Endothelial cell of umbilical vein (primary cell): ENCODE measurements around the gene SCTR. TPM values are rescaled to one million over a fixed set of nuclear protein-coding genes. Genes with fewer than 3 reads are reported as not detected.

ENCODE experiments used
- BruUV-seq: library from RNA; stranded (reverse); fragments of 400-500 nt; replicated peaks from 2 replicates; lab custom pipeline; 2021; lab: Mats Ljungman, UMichigan
- CTCF ChIA-PET: fragments of 300-600, 350-600 bp; sonication (Branson Sonifier 250); formaldehyde crosslinking; loops from one replicate; lab custom pipeline; 2021; ENCODE audit warnings: antibody characterized with exemption, inconsistent platforms; lab: Charles Lee
- POLR2A ChIA-PET: fragments of 300-600, 350-600 bp; sonication (Branson Sonifier 250); formaldehyde crosslinking; loops from one replicate; lab custom pipeline; 2021; ENCODE audit warnings: antibody characterized with exemption, inconsistent platforms; lab: Charles Lee
- DNase-seq: peaks from one replicate; pipeline ENCODE4 v3.0.0-alpha.2; 2011; ENCODE audit warnings: low read depth, low spot score
- FAIRE-seq: peaks from 2 replicates; lab custom pipeline; 2011; peaks lifted over from hg19 to GRCh38; lab: Jason Lieb, UNC
- H2AFZ ChIP-seq: 2 replicates; pipeline ENCODE4 v1.6.0; 2012; ENCODE audit warnings: low read depth, low read length, control low read depth, inconsistent platforms
- H3K27ac ChIP-seq: 2 replicates; pipeline ENCODE4 v1.5.1; 2011; ENCODE audit warnings: low read depth, mild to moderate bottlenecking, control low read depth, low read length, moderate library complexity; ENCODE audit not compliant: insufficient read depth
- H3K27me3 ChIP-seq, 2 experiments: 2 replicates each; pipeline versions ENCODE4 v1.6.0 to v1.6.1; 2011; ENCODE audit warnings: low read length in 2 of 2, mixed read lengths in 1 of 2; ENCODE audit not compliant: control insufficient read depth in 2 of 2, insufficient read depth in 2 of 2
- H3K36me3 ChIP-seq, 2 experiments: 2 replicates in 1 of 2; 3 replicates in 1 of 2; pipeline ENCODE4 v1.5.1; 2011; ENCODE audit warnings: low read length in 2 of 2, mild to moderate bottlenecking in 1 of 2, moderate library complexity in 1 of 2; ENCODE audit not compliant: control insufficient read depth in 2 of 2, insufficient read depth in 2 of 2; ENCODE audit errors: extremely low read depth in 1 of 2
- H3K4me1 ChIP-seq: 3 replicates; pipeline ENCODE4 v1.5.1; 2011; ENCODE audit warnings: mild to moderate bottlenecking, low read length; ENCODE audit not compliant: control insufficient read depth, insufficient read depth; ENCODE audit errors: extremely low read depth
- H3K4me2 ChIP-seq: 2 replicates; pipeline ENCODE4 v1.6.1; 2011; ENCODE audit warnings: low read length, control low read depth, mixed read lengths; ENCODE audit not compliant: insufficient read depth
- H3K4me3 ChIP-seq, 3 experiments: fragments of 200-600 bp in 1 of 3; sonication (generic), shearing (Covaris generic) in 1 of 3; replicated peaks in 1 of 3; 2 replicates each; pipeline ENCODE4 v1.5.1; 2011 to 2016; ENCODE audit warnings: control low read depth in 3 of 3, low read length in 3 of 3, mild to moderate bottlenecking in 2 of 3, inconsistent platforms in 1 of 3, low read depth in 1 of 3, moderate library complexity in 1 of 3; ENCODE audit not compliant: insufficient read depth in 1 of 3
- H3K79me2 ChIP-seq: 2 replicates; pipeline ENCODE4 v1.6.0; 2012; ENCODE audit warnings: low read length, inconsistent platforms; ENCODE audit not compliant: control insufficient read depth, insufficient read depth
- H3K9ac ChIP-seq: replicated peaks from 2 replicates; pipeline ENCODE3; 2011; ENCODE audit warnings: low read length, control low read depth; ENCODE audit not compliant: insufficient read depth; ENCODE audit errors: extremely low read depth
- H3K9me1 ChIP-seq: replicated peaks from 3 replicates; pipeline ENCODE4 v1.6.0; 2011; ENCODE audit warnings: mild to moderate bottlenecking, low read length; ENCODE audit not compliant: control insufficient read depth, insufficient read depth; ENCODE audit errors: extremely low read depth
- H3K9me3 ChIP-seq: replicated peaks from 2 replicates; pipeline ENCODE4 v1.5.1; 2012; ENCODE audit warnings: low read length, inconsistent platforms; ENCODE audit not compliant: control insufficient read depth, insufficient read depth
- H4K20me1 ChIP-seq: replicated peaks from 2 replicates; pipeline ENCODE3; 2011; ENCODE audit warnings: mild to moderate bottlenecking, low read length; ENCODE audit not compliant: control insufficient read depth, insufficient read depth; ENCODE audit errors: extremely low read depth
- EZH2 ChIP-seq: IDR thresholded peaks from 2 replicates; pipeline ENCODE4 v1.6.1; 2012; ENCODE audit warnings: borderline replicate concordance, low read depth, mild to moderate bottlenecking, moderate library complexity, low read length, inconsistent platforms; ENCODE audit not compliant: severe bottlenecking
- FOS ChIP-seq: IDR thresholded peaks from 2 replicates; pipeline ENCODE4 v1.6.1; 2011; ENCODE audit warnings: mild to moderate bottlenecking, low read length, moderate library complexity, borderline replicate concordance; ENCODE audit not compliant: insufficient read depth
- GATA2 ChIP-seq: IDR thresholded peaks from 2 replicates; pipeline ENCODE4 v1.7.0; 2011; ENCODE audit warnings: low read depth, mild to moderate bottlenecking, moderate library complexity, mixed read lengths, low read length; ENCODE audit not compliant: insufficient read length, insufficient read depth
- JUN ChIP-seq: IDR thresholded peaks from 2 replicates; pipeline ENCODE4 v1.6.1; 2011; ENCODE audit warnings: borderline replicate concordance, low read depth; ENCODE audit not compliant: insufficient read length, insufficient read depth
- MYC ChIP-seq: IDR thresholded peaks from one replicate; pipeline ENCODE4 v1.6.1; 2011; ENCODE audit warnings: mild to moderate bottlenecking, low read depth, low read length
- POLR2A ChIP-seq: IDR thresholded peaks from 2 replicates; pipeline ENCODE4 v1.6.1; 2012; ENCODE audit warnings: low read depth, mild to moderate bottlenecking, control low read depth, low read length
- POLR2AphosphoS5 ChIP-seq: IDR thresholded peaks from 2 replicates; pipeline ENCODE4 v1.6.1; 2012; ENCODE audit warnings: low read depth, mild to moderate bottlenecking, control low read depth, low read length, moderate library complexity; ENCODE audit not compliant: insufficient read depth
- dilution Hi-C: fragments of 300-500 bp; cut with MboI; formaldehyde crosslinking; loops from one replicate; pipeline ENCODE4 v1.15.0; 2019; ENCODE audit warnings: low sequenced_read_pairs; ENCODE audit not compliant: extremely low pct_ligation_motif_present
- intact Hi-C: fragments of 100-400 bp; cut with micrococcal nuclease; formaldehyde crosslinking; loops from one replicate; pipeline ENCODE4 v1.10.0; 2022
- polyA plus RNA-seq, 4 experiments: library from polyadenylated mRNA; depleted of rRNA in 3 of 4; stranded (reverse) in 3 of 4; unstranded in 1 of 4; fragments of >200 nt; gene quantifications; 2 replicates each; pipeline versions ENCODE4 v1.2.1 to v1.2.3, GENCODE V29; 2011 to 2012; ENCODE audit warnings: missing spikeins in 1 of 4
- total RNA-seq: library from RNA; stranded (reverse); gene quantifications from 2 replicates; pipeline ENCODE4 v1.2.3, GENCODE V29; 2021
- TF ChIP-seq, protein P1 (sequence below), 2 donors: IDR thresholded peaks; 1 replicate in 1 of 2; 2 replicates in 1 of 2; pipeline ENCODE4 v1.5.1; 2011; ENCODE audit warnings: low read length in 2 of 2, mild to moderate bottlenecking in 2 of 2, moderate library complexity in 2 of 2, control low read depth in 1 of 2, inconsistent platforms in 1 of 2, low read depth in 1 of 2; ENCODE audit not compliant: insufficient read depth in 1 of 2; ENCODE audit errors: extremely low read depth in 1 of 2
- TF ChIP-seq, protein P2 (sequence below): IDR thresholded peaks from 2 replicates; pipeline ENCODE4 v1.6.1; 2011; ENCODE audit not compliant: insufficient read depth, insufficient read length

SCTR gene
- total and polyA plus RNA-seq, 2 donors (not counting 3 experiments of a cell fraction or from before 2014, with no cell fraction given) = not detected

DNA sequence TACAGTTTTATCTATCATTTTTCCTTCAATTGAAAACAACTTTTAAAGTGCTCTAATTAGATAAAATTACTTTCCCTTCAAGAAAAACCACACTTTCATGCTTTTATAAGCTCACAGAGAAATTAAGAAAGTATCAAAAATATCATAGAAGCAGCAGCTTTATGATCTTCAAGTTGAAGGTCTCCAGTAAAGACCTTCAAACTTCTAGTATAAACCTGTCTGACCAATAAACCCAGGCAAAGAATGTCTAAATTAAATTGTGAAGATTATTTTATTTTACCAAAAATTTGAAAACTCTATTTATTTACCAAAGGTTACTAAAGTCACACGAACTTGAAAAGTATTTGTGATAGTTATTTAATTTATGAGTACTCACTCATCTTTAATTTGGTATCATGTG, 9.3 kb upstream of the SCTR start:
- Histone ChIP-seq H3K36me3 (no peaks in the 10 kb centered on the region), H3K4me3 (no peak overlapping the region), H3K9me1 (no peaks in the 10 kb centered on the region), H3K4me1 (no peaks in the 10 kb centered on the region), H2AFZ (no peak overlapping the region), H4K20me1 (no peaks in the 10 kb centered on the region), H3K4me2 (no peak overlapping the region), H3K27me3 (peaks cover 2 to 5% of the 10 kb centered on the region in 2 experiments), H3K9me3 (no peaks in the 10 kb centered on the region), H3K9ac (no peak overlapping the region), H3K27ac (no peak overlapping the region), H3K79me2 (no peaks in the 10 kb centered on the region)
- TF ChIP-seq JUN (no peak), MYC (no peak), GATA2 (no peak), EZH2 (no peak), POLR2A (no peak), POLR2AphosphoS5 (no peak), FOS (no peak)
- TF ChIP-seq, protein P1, sequence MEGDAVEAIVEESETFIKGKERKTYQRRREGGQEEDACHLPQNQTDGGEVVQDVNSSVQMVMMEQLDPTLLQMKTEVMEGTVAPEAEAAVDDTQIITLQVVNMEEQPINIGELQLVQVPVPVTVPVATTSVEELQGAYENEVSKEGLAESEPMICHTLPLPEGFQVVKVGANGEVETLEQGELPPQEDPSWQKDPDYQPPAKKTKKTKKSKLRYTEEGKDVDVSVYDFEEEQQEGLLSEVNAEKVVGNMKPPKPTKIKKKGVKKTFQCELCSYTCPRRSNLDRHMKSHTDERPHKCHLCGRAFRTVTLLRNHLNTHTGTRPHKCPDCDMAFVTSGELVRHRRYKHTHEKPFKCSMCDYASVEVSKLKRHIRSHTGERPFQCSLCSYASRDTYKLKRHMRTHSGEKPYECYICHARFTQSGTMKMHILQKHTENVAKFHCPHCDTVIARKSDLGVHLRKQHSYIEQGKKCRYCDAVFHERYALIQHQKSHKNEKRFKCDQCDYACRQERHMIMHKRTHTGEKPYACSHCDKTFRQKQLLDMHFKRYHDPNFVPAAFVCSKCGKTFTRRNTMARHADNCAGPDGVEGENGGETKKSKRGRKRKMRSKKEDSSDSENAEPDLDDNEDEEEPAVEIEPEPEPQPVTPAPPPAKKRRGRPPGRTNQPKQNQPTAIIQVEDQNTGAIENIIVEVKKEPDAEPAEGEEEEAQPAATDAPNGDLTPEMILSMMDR (IDR thresholded peaks at IDR 0.05; ENCODE audit: extremely low read depth in 1 of 2, insufficient read depth in 1 of 2, low read depth in 1 of 2, low read length in 2 of 2) = no peak
- TF ChIP-seq, protein P2, sequence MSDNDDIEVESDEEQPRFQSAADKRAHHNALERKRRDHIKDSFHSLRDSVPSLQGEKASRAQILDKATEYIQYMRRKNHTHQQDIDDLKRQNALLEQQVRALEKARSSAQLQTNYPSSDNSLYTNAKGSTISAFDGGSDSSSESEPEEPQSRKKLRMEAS = no peak
- DNase-seq = no peak
- dilution Hi-C loops = no loop called here
- intact Hi-C loops = no loop called here
- ChIA-PET POLR2A (no interaction called here), CTCF (interaction anchor here (1.3 to 1.9 kb wide), 2 partner anchors 10 to 16 kb away, joined by 4 to 7 read pairs; partner anchors contain the start of gene SCTR)
- BruUV-seq = no TSS peak
- FAIRE-seq = no peak
